OCI-LY3 (cell line): Measurements from ENCODE around the gene MAB21L1.

ENCODE experiments used
- CTCF ChIP-seq: fragments of 200-600, 300-600 bp; sonication (generic); IDR thresholded peaks from 2 replicates; pipeline ENCODE4 v1.5.1; 2014; ENCODE audit warnings: antibody characterized with exemption, low read length, low read depth
- EZH2phosphoT487 ChIP-seq: fragments of 200-600 bp; shearing (Covaris generic); IDR thresholded peaks from 2 replicates; pipeline ENCODE4 v1.6.1; 2018; ENCODE audit warnings: antibody characterized with exemption, mixed run types, low read depth

- TF ChIP-seq EZH2phosphoT487 (no peak), CTCF (no peak)
These were observed 4.7 kb downstream of the MAB21L1 start for GRCh38 chr13:35471706-35472322.
